Measurements from ENCODE around the gene TEKT4.
"Not testable (repeated sequence)": the region's sequence is repeated elsewhere in the genome, so short reads cannot be mapped to it uniquely, and the experiment has no call there.

TEKT4 gene

GRCh38 chr2:94876523-94876863, 5.3 kb downstream of the TEKT4 start:
- DNase-seq, result no peak

- no peak for DNase-seq
These were observed 5.9 kb downstream of the TEKT4 start for GRCh38 chr2:94877129-94877528.

- not testable (repeated sequence) for DNase-seq
These were observed 7.3 kb downstream of the TEKT4 start for GRCh38 chr2:94878575-94878974.

GRCh38 chr2:94879314-94879981, 8.2 kb downstream of the TEKT4 start:
- no peak for DNase-seq

- no peak for DNase-seq
These were observed 8.8 kb downstream of the TEKT4 start for GRCh38 chr2:94879982-94880377.

GRCh38 chr2:94880507-94880906, 9.3 kb downstream of the TEKT4 start:
- no peak for DNase-seq

GRCh38 chr2:94881070-94881469, 9.8 kb downstream of the TEKT4 start:
- DNase-seq, result no peak

GRCh38 chr2:94890234-94890633, 19.0 kb downstream of the TEKT4 start:
- no peak for DNase-seq

- not testable (repeated sequence) for DNase-seq
These were observed 24.0 kb downstream of the TEKT4 start for GRCh38 chr2:94895273-94895672.

GRCh38 chr2:94906976-94907375, 35.7 kb downstream of the TEKT4 start:
- not testable (repeated sequence) for DNase-seq

- no peak for DNase-seq
These were observed 52.0 kb downstream of the TEKT4 start for GRCh38 chr2:94923196-94923595.

- DNase-seq, result not testable (repeated sequence)
These were observed 53.8 kb downstream of the TEKT4 start for GRCh38 chr2:94924999-94925398.

Measured in fibroblast of skin of right biceps (primary cell).